Right hindlimb (tissue), 1 donor: ENCODE measurements around the gene IL2RA.
A peak's percentile ranks its signal among the peaks of the same experiment; 100 is the strongest.
"Not testable (repeated sequence)": the region's sequence is repeated elsewhere in the genome, so short reads cannot be mapped to it uniquely, and the experiment has no call there.

Experiments used
- DNase-seq: peaks from one replicate; pipeline ENCODE4 v3.0.0-alpha.2; 2018

Gene IL2RA

DNA sequence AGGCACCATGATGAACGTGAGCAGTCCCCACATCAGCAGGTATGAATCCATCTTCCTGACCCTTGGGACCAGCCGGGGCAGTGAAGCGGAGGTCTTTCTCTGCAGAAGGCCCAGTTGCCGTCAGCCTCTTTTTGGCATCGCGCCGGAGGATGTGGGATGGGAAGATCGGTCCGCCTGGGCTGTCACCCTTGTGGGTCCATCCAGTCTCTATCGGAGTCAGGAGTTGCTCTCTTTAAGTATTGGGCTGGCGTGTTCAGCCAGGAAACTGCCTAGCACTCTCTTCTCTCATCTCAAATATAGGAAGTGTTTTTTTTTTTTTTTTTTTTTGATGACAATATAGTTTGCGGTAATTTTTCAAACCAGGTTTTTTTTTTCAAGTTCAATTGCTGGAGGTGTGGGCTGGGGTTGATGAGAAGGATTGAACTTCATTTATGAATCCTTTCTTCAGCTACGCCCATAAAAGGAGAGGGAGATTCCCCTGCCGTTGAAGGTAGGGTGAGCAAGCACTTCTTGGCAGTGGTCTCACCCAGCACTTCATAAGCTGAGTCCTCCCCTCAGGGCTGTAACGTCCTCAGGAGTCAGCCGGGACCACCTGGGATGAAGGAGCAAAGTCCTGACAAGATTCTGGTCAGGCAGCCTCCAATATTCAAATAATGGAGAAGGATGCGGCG is at the start of gene IL2RA:
Gene IL2RA (minus strand): TSS at position 267 of the 671 bp plus-strand sequence. CDS start 216 bp downstream, at position 51.
- DNase-seq: no peak

DNA sequence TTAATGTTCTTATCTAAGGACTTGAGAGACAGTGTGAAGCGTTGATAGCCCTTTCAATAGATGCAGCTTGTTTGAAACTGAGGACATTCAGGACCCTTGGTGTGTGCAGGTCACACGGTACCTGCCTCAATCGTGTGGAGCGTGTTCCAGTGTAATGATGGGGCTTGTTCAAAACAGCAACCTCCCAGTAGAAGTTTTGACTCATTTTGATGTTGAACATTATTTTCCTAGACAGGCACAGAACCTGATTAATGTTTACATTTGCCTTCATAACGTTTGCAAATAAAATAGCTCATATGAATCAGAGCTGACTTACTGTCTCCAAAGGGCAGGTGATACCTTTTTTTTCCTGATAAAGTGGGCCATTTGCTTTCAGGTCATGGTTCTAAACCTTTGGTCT is 48.0 kb upstream of the IL2RA start:
- no peak for DNase-seq

DNA sequence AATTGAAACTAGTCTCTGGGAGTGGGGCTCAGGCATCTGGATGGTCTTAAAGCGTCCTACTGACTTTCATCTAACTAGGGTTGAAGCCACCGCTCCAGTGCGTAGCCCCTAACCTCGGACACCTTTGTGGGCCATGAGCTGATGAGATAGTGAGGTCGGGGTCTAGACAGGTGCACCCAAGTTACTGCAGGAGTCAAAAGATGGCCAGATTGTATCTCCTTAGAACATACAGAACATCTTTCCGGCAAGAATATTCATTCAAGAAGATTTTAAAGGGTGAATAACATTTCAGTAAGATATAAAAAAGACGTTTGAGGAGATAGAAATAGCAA is 47.2 kb upstream of the IL2RA start:
- no peak for DNase-seq

DNA sequence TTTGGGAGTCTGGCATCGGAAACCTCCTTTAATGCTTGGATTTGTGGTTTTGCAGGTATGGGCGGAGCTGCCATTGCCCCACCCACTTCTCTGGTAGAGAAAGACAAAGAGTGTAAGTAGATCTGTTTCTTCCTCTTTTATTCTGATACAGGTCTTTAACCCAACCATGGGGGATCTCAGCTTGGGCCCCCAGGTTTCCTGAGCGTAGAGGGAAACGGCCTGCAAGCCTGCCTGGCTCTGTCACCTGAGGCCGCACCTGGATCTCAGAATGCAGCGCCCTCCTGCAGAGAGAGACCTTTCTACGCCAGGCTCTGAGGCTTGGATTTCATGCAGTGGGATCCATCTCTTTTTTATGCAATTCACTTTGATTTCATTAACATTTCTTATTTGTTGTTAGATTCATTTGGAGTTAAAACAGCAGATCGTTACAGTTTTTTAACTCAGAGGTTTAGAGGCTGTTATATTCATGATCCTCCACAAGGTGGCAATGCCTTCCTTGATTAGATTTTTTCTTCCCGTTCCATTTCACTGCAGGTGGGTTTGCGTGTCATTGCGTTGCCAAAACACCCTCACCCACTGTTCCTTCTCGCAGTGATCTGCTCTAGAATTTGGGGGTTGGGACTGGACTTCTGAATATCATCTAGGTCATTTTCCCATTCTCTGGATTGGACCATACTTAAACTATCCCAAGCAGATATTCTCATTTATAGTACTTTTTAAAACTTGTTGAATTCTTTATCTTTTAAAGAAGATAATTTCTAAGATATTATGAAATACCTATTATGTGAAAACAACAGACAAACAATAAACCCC is 46.7 kb upstream of the IL2RA start:
- no peak for DNase-seq

DNA sequence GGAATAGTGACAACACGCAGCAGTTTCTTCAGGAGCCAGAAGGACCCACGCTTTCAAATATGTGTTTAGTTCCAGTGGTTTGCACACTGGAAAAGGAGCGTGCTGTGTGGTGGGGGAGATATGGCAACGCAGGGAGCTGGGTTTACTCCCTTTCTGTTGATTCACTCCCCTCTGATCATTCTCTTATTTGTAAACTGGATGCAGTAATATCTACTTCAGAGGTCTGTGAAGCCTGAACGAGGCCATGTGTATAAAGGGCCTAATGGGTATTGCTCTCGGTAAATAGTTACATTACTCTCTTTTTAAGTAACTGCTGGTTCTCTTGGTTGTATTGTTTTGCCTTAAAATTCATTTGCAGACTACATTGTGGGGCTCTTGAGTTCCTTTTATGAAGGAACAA is 45.9 kb upstream of the IL2RA start:
- DNase-seq: no peak

DNA sequence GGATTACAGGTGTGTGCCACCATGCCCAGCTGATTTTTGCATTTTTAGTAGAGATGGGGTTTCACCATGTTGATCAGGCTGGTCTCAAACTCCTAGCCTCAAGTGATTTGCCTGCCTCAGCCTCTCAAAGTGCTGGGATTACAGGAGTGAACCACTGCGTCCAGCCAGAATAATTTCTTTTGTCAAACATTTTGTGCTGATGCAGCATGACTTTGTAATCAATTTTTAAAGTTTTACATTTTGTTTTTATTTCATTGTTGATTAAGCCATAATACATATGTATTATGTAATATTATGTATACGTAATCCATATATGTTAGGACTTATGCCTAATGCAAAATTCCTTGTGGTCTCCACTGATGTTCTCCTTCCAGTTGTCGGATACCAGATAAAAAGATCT is 45.4 kb upstream of the IL2RA start:
- DNase-seq: not testable (repeated sequence)

DNA sequence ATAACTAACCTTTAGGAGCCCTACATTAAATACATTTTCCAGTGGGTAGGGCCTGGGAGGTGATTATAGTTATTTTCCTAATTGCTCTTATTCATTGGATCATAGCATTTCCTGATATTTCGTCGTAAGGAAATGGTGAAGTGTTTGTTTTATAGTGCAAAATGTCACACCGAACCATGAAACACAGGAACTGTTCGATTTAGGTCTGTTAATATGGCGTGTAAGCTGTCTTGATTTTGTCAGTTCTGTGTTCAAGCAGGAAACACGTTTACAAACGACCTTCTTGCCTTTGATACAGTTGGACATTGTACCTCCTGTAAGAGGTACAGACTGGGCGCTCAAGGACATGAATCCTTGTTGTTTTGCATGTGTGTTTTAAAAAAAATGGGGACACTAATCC is 41.4 kb upstream of the IL2RA start:
- DNase-seq: no peak

DNA sequence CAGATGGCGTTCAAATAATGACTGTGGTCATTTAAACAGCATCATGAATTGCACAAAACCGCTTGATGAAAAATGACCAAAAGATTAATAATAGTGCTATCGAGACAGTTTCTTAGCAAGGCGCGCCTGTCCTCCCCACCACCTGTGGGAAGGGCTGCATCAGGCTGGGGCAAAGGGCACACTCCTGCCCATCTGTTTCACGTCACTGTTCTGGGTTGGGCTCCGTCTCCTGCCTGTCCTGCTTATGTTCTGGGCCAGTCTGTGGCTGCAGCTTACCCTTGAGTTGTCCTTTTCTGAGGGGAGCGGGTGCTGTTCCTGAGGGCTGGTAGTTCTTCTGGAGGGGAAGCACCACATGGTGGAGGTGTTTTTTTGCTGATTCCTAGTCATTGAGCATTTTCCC is 40.0 kb upstream of the IL2RA start:
- no peak for DNase-seq

DNA sequence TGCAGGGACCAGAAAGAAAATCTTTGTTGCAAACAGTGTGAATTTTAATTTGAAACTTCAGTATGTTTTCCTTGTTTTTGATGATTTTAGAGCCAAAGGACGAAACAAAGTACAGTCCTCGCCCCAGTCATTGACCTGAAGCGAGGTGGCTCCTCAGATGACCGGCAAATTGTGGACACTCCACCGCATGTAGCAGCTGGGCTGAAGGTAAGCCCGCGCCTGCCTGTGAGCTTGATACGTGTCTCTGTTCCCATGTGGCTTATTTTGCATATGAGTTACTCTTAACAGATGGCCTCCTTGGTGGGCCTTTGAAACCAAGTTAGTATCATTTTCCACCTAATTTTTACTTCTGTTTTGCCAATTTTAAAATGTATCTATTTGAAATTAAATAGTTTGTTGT is 39.0 kb upstream of the IL2RA start:
- no peak for DNase-seq

DNA sequence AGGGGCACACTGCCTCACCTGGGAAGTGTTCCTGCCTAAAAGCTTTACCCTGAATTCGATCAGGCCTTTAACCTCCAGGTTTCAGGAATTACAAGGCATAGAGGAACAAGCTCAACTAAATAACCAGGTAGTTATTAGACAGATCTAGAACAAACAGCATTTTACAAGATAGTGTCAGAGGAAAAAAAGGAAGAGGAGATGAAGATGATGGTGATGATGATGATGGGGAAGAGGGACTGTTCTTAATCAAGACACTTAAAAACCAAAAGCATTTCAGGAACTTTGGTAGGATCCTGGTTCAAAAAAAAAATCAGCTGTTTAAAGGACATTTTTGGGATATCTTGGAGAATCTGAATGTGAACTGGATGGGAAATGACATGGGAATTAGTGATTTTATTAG is 38.2 kb upstream of the IL2RA start:
- DNase-seq: no peak

DNA sequence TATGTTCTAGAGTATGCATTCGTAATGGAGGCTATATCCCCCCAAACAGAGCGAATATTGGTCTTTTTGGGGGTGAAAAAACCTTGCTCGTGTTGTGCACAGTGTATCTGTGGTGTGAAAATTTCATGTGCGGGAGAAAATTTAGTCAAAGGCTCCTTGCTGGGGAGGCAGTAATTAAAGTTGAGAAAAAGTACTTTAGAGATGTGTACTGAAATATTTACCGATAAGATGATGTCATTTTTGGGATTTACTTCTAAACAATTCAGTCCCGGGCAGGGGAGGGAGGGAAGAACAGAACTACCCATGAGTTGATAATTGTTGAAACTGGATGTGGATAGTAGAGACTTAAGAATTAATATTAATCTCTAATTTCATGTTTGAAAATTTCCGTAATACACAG is 36.0 kb upstream of the IL2RA start:
- no peak for DNase-seq

DNA sequence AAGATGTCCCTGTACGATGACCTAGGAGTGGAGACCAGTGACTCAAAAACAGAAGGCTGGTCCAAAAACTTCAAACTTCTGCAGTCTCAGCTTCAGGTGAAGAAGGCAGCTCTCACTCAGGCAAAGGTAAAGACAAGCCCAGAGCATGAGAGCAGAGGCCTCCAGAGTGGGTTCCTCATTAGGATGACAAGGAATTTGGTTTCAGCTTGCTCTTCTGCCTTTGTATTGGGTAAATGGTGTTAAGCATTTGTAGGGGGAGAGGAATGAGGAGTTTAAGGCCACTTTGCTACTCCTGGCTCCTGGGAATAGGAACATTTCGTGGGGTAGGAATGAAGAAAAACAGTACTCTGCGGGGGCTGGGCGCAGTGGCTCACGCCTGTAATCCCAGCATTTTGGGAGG is 34.9 kb upstream of the IL2RA start:
- DNase-seq: no peak

DNA sequence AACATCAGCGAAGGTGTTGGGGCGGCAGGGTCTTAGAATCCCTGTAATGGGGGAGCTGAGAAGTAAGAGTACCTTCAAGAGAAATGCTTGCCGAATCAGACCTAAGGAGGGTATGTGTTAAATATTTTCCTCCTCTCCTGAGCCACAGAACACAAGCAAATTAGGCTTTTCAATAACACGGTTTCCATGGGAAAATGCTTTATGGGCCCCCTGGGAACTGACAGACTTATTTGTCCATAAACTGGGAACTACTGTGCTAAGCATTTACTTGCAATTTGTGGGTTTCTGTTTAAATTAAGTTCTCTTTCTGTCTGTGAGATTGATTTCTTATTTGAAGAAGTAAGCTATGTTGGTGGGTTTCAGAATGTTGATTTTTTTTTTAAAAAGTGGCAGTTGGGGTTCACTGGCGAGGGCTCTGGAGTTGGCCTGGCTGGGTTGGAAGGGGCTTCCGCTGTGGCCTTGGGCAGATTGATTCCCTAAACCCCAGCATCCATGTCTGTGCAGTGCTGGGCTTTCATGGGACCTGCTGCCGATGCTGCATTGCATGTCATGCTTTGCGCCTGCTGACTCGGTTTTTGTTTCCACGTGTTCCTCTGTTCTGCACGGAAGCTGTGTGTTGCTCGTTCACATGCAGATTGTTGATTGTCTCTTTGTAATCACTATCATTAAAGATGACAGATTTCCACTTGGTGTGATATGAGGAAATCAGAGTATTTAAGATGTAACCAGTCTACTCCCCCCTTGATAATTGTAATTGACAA is 33.8 kb upstream of the IL2RA start:
- no peak for DNase-seq

DNA sequence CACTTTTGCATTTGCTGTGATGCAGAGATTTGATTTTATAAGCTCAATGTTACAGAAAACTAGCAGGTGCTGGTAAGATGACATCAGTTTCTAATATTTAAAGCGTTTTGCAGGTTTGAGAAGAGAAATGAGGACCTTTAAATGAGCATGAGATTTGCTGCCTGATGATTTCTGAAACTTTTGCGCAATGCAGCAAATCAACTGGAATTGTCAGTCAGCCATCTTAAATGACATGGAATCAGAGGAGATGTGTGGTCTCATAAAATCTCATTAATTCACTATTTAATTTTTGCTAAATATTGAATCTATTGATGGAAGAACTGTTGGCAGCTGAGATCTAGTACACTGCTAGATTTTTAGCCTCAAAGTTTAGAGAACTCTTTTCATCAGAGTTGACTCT is 30.6 kb upstream of the IL2RA start:
- DNase-seq: no peak

DNA sequence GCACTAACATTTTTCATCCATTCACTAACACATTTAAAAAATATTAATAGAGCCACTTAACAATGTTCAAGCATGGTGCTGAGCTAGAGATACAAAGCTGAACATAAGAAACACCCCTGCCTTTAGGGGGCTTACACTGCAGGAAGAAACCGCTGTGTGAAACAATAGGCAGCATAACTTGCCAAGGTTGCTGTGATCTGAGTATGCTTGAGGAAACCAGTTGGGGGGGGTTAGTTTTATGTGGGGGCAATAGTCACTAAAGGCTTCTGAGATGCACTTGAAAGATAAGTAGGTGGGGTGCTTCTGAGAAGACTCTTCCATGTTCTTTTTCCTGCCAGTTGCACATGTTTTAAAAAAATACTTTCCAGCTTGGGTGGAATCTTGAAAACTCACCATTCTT is 29.5 kb upstream of the IL2RA start:
- DNase-seq: no peak

DNA sequence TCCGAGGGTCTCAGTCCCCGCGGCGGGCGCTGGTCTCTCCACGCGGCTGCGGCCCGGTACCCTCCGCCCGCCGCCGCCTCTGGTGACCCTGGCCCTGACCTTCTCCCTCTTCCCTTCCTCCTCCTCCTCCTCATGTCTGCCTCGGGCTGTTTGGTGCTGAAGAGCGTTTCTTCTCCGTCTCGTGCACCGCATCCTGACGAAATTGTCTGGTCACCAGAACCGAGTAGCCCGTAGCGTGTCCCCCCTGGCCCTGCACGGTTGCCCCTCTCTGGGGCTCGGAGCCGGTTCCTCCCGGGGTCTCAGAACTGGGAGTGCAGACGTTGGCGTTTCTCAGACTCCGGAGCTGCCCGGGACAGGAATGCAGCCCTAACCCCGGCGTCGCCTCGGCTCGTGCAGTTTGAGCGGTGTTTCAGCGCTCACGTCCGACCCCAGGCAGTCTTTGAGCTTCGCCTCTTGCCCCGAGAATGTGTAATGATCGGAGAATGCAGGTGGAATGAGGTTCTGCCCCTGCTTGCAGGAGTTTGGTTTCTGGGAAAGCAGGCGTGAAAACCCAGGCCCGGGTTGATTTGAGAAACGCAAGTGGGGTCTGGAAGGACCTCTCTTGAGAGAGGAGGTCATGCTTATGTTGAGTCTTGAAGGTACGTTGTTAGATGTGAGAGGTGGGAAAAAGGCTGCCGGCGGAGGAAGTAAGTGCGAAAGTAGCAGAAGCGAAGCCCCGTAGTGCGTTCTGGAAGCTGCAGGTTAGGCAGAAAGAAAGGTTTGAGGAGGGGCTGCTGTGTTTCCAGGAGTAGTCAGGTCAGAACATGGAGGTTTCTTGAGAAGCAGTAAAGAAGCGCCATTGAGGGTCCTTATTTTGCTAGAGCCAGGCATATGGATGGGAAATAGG is 27.4 kb upstream of the IL2RA start:
- DNase-seq: peak; percentile 29

DNA sequence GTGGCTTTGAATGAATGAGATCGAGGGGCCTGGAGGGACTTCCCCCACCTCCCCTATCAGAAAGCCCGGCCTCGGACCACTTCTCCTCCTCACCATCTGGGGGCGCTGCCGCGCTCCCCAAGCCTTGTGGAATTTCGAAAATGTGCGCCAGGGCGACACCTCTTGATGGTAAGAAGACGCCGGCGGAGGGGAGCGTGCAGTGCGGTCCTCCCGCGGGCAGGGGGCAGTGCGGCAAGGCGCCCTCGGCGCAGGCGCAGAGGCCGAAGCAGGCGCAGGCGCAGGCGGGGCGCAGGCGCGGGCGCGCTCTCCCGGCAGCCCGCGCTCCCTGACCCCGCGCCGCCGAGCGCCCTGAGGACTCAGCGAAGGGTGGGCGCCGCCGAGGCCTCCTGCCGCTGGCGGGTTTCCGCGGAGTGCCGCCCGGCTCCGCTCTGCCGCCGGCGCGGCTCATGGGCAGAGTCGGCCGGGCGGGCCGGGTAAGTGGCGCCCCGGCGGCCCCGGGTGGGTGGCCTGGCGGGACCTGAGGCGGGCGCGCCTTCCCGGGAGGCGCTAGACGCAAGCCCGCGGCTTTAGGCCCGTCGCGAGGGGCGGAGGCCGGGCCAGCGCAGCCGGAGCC is 26.7 kb upstream of the IL2RA start, which contains the start of gene RBM17:
Gene RBM17 (plus strand): TSS at position 314 of the 613 bp plus-strand sequence. CDS start 8,032 bp downstream, outside the sequence.
- peak; percentile 97 for DNase-seq

DNA sequence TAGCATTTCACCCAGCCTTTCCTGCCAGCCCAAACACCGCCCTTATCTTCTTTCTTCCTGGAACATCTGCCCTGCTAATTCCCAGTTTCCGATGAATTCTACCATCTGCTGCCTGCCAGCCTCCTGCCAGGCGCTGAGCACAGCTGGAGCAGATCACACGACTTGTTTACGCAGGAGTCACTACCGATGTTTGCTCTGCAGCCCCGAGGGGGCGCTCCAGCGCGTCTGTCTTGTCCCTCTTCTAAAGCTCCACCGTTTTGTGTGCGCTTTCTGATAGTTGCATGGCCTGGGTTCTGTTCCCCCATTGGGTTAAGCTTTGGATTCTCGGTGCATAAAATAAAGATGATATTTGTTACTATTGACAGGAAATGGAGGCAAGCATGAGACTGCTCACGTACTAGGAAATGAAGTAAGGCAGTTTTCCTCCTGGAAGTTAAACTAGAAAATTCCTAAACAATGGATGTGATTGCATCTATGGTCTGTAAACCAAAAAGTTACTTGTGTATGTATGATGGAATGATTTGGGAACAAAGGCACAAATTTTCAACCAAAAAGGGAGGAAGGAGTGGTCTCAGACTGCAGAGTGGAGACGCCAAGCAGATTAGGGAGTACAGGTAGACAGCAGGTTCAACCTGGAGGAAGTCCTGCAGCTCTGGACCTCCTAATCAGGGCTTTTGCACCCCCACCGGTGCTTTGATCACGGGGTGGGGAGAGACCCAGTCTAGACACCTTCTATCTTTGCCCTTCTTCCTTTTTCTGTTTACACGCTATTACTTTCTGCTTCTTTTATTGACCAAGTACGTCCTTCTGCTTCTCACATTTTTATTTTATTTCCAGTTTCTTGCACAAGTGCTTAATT is 24.4 kb upstream of the IL2RA start:
- peak; percentile 88 for DNase-seq

DNA sequence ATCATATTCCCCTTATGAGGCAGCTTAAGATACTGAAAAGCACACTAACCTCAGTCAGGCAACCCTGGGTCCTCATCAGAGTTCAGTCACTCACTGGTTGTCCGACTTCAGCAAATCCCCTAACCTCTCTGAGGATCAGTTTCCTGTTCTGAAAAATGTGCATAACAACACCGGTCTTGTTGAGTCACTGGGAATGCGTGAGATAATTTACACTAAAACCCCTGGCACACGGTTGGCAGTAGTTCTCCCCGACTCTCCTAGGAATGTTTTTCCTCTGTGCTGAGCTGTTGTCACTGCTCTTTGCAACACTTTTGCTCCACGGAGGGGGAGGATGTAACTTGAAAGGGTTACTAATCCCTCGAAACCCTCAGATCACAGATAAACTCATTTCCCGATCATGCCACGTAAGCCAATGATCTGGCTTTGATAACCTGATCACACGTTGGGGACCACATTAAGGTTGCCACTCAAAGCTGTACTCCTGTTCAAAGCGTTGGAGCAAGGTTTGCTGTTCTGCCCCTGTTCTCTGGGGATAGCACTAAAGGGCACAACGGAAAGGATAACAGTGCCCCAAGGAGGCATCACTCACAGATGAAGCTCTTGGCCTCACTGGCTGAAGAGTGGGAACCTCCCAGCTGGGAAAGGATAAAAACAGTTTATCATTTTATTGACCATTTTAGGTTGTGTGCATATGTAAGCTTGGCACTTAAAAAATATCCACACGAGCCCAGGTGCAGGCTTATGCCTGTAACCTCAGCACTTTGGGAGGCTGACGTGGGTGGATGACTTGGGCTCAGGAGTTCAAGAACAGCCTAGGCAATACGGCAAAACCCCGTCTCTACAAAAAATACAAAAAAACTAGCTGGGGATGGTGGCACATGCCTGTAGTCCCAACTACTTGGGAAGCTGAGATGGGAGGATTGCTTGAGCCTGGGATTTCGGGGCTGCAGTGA is 21.6 kb upstream of the IL2RA start:
- no peak for DNase-seq
